Sigmoid colon (tissue), 7 donors: Measurements from ENCODE around the gene FKBP3. TPM values are rescaled to one million over a fixed set of nuclear protein-coding genes. Genes with fewer than 3 reads are reported as not detected.
A peak's percentile ranks its signal among the peaks of the same experiment; 100 is the strongest.

ENCODE experiments used
- DNase-seq: peaks from one replicate; pipeline ENCODE4 v3.0.0-alpha.2; 2019
- H3K27ac ChIP-seq, 4 donors: fragments of 200-600 bp; sonication (generic); one replicate each; pipeline ENCODE4 v1.5.1; 2016 to 2019; ENCODE audit warnings: mild to moderate bottlenecking in 1 of 4
- H3K27me3 ChIP-seq, 3 donors: fragments of 200-600 bp; sonication (generic); one replicate each; pipeline ENCODE4 v1.5.1; 2019; ENCODE audit warnings: mild to moderate bottlenecking in 1 of 3
- H3K36me3 ChIP-seq, 4 donors: fragments of 200-600 bp; sonication (generic); one replicate each; pipeline ENCODE4 v1.5.1; 2016 to 2019
- H3K4me1 ChIP-seq, 4 donors: fragments of 200-600 bp; sonication (generic); one replicate each; pipeline ENCODE4 v1.5.1; 2017 to 2019
- H3K4me3 ChIP-seq, 4 donors: fragments of 200-600 bp; sonication (generic); one replicate each; pipeline ENCODE4 v1.5.1; 2017 to 2019; ENCODE audit warnings: mild to moderate bottlenecking in 2 of 4, moderate library complexity in 1 of 4
- H3K9me3 ChIP-seq, 4 donors: fragments of 200-600 bp in 3 of 4; sonication (generic) in 3 of 4; one replicate each; pipeline versions ENCODE4 v1.5.1 to v1.6.1; 2013 to 2019
- CTCF ChIP-seq, 4 experiments: fragments of 450-650 bp in 3 of 4; fragments of 200-600 bp in 1 of 4; IDR thresholded peaks; one replicate each; pipeline ENCODE4 v1.5.1; 2016 to 2019; ENCODE audit warnings: antibody characterized with exemption in 4 of 4, mild to moderate bottlenecking in 3 of 4, moderate library complexity in 2 of 4
- EP300 ChIP-seq, 4 donors: sonication (generic); formaldehyde crosslinking; IDR thresholded peaks; one replicate each; pipeline ENCODE4 v1.6.1; 2017; ENCODE audit warnings: antibody characterized with exemption in 4 of 4
- POLR2A ChIP-seq, 2 donors: fragments of 450-650 bp; IDR thresholded peaks; one replicate each; pipeline ENCODE4 v1.6.1; 2016; ENCODE audit warnings: antibody characterized with exemption in 2 of 2, mild to moderate bottlenecking in 2 of 2, moderate library complexity in 2 of 2
- POLR2AphosphoS5 ChIP-seq, 4 donors: sonication (generic); formaldehyde crosslinking; IDR thresholded peaks; one replicate each; pipeline ENCODE4 v1.6.1; 2017; ENCODE audit warnings: antibody characterized with exemption in 4 of 4
- WGBS, 2 donors: extraction: QIAGEN DNeasy Blood & Tissue Kit; methylation state at CpG; one replicate each; pipeline ENCODE4 v1.1.7; 2013; 5-methylcytosine and 5-hydroxymethylcytosine counted together
- intact Hi-C: fragments of 100-400 bp; cut with DNase I; formaldehyde crosslinking; loops from one replicate; pipeline ENCODE4 v1.15.1; 2023
- polyA plus RNA-seq, 3 donors: library from polyadenylated mRNA; stranded (reverse); fragments of 200-250 nt; gene quantifications; one replicate each; pipeline ENCODE4 v1.2.3, GENCODE V29; 2013
- total RNA-seq, 4 donors: library from RNA; depleted of rRNA; stranded (reverse); fragments of >200 nt; gene quantifications; one replicate each; pipeline ENCODE4 v1.1.0, GENCODE V29; 2016
- donor health status: healthy with polysubstance abuse.
- donor health status: Bipolar disorder and iron deficiency.
- donor health status: healthy.

The FKBP3 gene
- total RNA-seq (10 to 100 TPM; 32.6 to 68.0 (median 56.8) TPM), polyA plus RNA-seq (100 to 1,000 TPM in 1 of 3 donors, 10 to 100 TPM in 2; 71.5 to 113 (median 78.1) TPM)

GRCh38 chr14:45134051-45134958 is at the start of gene FKBP3:
Gene FKBP3 (minus strand): TSS chr14:45134481. CDS start chr14:45134456, 25 bp downstream.
- 0 to 1% methylated on average over 53 of the region's 53 CpGs for WGBS, 2 donors
- no peaks in the 10 kb centered on the region for H3K9me3 ChIP-seq
- H3K4me1 ChIP-seq: peaks cover 0 to 31% (median 18%) of the 10 kb centered on the region in 4 donors
- peak within 1 kb of the TSS; percentile 86 to 89 (median 88) for H3K27ac ChIP-seq
- peak; percentile 99 for DNase-seq
- TF ChIP-seq POLR2A (IDR thresholded peaks at IDR 0.05): peak; percentile 95
- no peak for TF ChIP-seq CTCF (IDR thresholded peaks at IDR 0.05)
- peak; percentile 89 to 99 (median 96) for TF ChIP-seq POLR2AphosphoS5 (IDR thresholded peaks at IDR 0.05)
- TF ChIP-seq EP300 (IDR thresholded peaks at IDR 0.05): no peak
- intact Hi-C loops: loop anchor here (1.0 to 2.0 kb wide), 4 partner anchors 50 to 238 kb away; partner anchors contain the start of genes KLHL28 and PRPF39
- H3K4me3 ChIP-seq: peak within 1 kb of the TSS; percentile 66 to 76 (median 72)
- peaks cover 0 to 8% (median 0%) of the 10 kb centered on the region in 4 donors for H3K36me3 ChIP-seq
- H3K27me3 ChIP-seq: no peaks in the 10 kb centered on the region

- Histone ChIP-seq H3K27me3 (no peaks in the 10 kb centered on the region), H3K4me1 (no peaks in the 10 kb centered on the region), H3K36me3 (no peaks in the 10 kb centered on the region), H3K9me3 (no peaks in the 10 kb centered on the region), H3K27ac (no peak overlapping the region), H3K4me3 (no peak overlapping the region)
- DNase-seq: no peak
- intact Hi-C loops: no loop called here
- 61 to 83% methylated on average over 3 of the region's 3 CpGs for WGBS, 2 donors
- TF ChIP-seq EP300 (IDR thresholded peaks at IDR 0.05) (no peak), POLR2A (IDR thresholded peaks at IDR 0.05) (no peak), POLR2AphosphoS5 (IDR thresholded peaks at IDR 0.05) (no peak), CTCF (IDR thresholded peaks at IDR 0.05) (no peak)
Measured at GRCh38 chr14:45181806-45182205, 47.5 kb upstream of the FKBP3 start.

GRCh38 chr14:45181329-45181728 is 47.0 kb upstream of the FKBP3 start:
- intact Hi-C loops: no loop called here
- no peaks in the 10 kb centered on the region for H3K4me1 ChIP-seq
- H3K36me3 ChIP-seq: no peaks in the 10 kb centered on the region
- H3K27ac ChIP-seq: no peak overlapping the region
- WGBS, 2 donors: 95 to 97% methylated on average over 5 of the region's 5 CpGs
- no peaks in the 10 kb centered on the region for H3K9me3 ChIP-seq
- no peaks in the 10 kb centered on the region for H3K27me3 ChIP-seq
- TF ChIP-seq CTCF (IDR thresholded peaks at IDR 0.05) (no peak), EP300 (IDR thresholded peaks at IDR 0.05) (no peak), POLR2A (IDR thresholded peaks at IDR 0.05) (no peak), POLR2AphosphoS5 (IDR thresholded peaks at IDR 0.05) (no peak)
- DNase-seq: no peak
- no peak overlapping the region for H3K4me3 ChIP-seq

- no peak overlapping the region for H3K4me3 ChIP-seq
- 82 to 91% methylated on average over 5 of the region's 5 CpGs for WGBS, 2 donors
- no peak for DNase-seq
Measured at GRCh38 chr14:45177076-45177475, 42.8 kb upstream of the FKBP3 start.

More at GRCh38 chr14:45177076-45177475, 42.8 kb upstream of the FKBP3 start:
- Histone ChIP-seq H3K4me1 (no peaks in the 10 kb centered on the region), H3K27me3 (no peaks in the 10 kb centered on the region), H3K9me3 (no peaks in the 10 kb centered on the region), H3K27ac (no peak overlapping the region), H3K36me3 (no peaks in the 10 kb centered on the region)
- intact Hi-C loops: no loop called here
- TF ChIP-seq CTCF (IDR thresholded peaks at IDR 0.05) (no peak), POLR2AphosphoS5 (IDR thresholded peaks at IDR 0.05) (no peak), EP300 (IDR thresholded peaks at IDR 0.05) (no peak), POLR2A (IDR thresholded peaks at IDR 0.05) (no peak)
